SK-N-SH treated with all-trans-retinoic acid at 6 μM for 48 hours (cell line): ENCODE results near the gene PERCC1.

Experiments
- ATAC-seq: fragments of 200-7000 bp; cut with Tn5 transposase; 3 replicates; pipeline ENCODE4 v1.9.1; 2020; ENCODE audit warnings: mild to moderate bottlenecking, moderate library complexity
- ARNTL ChIP-seq: fragments of 450-650 bp; formaldehyde crosslinking; IDR thresholded peaks from 2 replicates; pipeline ENCODE4 v1.5.0; 2020; ENCODE audit warnings: low read depth, mild to moderate bottlenecking, moderate library complexity, borderline replicate concordance
- BACH2 ChIP-seq: fragments of 250-450 bp; sonication (Bioruptor Pico); IDR thresholded peaks from 2 replicates; pipeline ENCODE4 v1.9.0; 2021; ENCODE audit warnings: mild to moderate bottlenecking, borderline replicate concordance
- CSDC2 ChIP-seq: fragments of 250-450 bp; sonication (Bioruptor Pico); IDR thresholded peaks from 2 replicates; pipeline ENCODE4 v1.5.0; 2020; ENCODE audit warnings: mild to moderate bottlenecking, moderate library complexity
- ESRRG ChIP-seq: fragments of 250-450 bp; sonication (Bioruptor Pico); IDR thresholded peaks from 2 replicates; pipeline ENCODE4 v1.6.1; 2021; ENCODE audit warnings: mild to moderate bottlenecking
- GLIS3 ChIP-seq: fragments of 250-450 bp; sonication (Bioruptor Pico); IDR thresholded peaks from 2 replicates; pipeline ENCODE4 v1.5.0; 2020; ENCODE audit warnings: mild to moderate bottlenecking, moderate library complexity
- ISL1 ChIP-seq: fragments of 250-450 bp; sonication (Bioruptor Pico); IDR thresholded peaks from 2 replicates; pipeline ENCODE4 v2.1.2; 2022; ENCODE audit warnings: mild to moderate bottlenecking, moderate library complexity
- OSR1 ChIP-seq: fragments of 250-450 bp; sonication (Bioruptor Pico); IDR thresholded peaks from 2 replicates; pipeline ENCODE4 v1.8.0; 2022; ENCODE audit warnings: moderate library complexity, mild to moderate bottlenecking, inconsistent platforms
- PATZ1 ChIP-seq: fragments of 250-450 bp; sonication (Bioruptor Pico); IDR thresholded peaks from 2 replicates; pipeline ENCODE4 v1.8.0; 2020; ENCODE audit warnings: mild to moderate bottlenecking, moderate library complexity, borderline replicate concordance
- POU6F1 ChIP-seq: fragments of 250-450 bp; sonication (Bioruptor Pico); IDR thresholded peaks from 2 replicates; pipeline ENCODE4 v1.8.0; 2021; ENCODE audit warnings: low read depth, mild to moderate bottlenecking, moderate library complexity, borderline replicate concordance
- PPARA ChIP-seq: fragments of 250-450 bp; sonication (Bioruptor Pico); IDR thresholded peaks from 2 replicates; pipeline ENCODE4 v1.5.0; 2020; ENCODE audit warnings: mild to moderate bottlenecking, borderline replicate concordance
- RARB ChIP-seq: fragments of 250-450 bp; sonication (Bioruptor Pico); IDR thresholded peaks from 2 replicates; pipeline ENCODE4 v1.8.0; 2021; ENCODE audit warnings: mild to moderate bottlenecking, moderate library complexity
- SNAI2 ChIP-seq: fragments of 250-450 bp; sonication (Bioruptor Pico); IDR thresholded peaks from 2 replicates; pipeline ENCODE4 v1.5.0; 2020; ENCODE audit warnings: mild to moderate bottlenecking, moderate library complexity
- TCF4 ChIP-seq: fragments of 250-450 bp; sonication (Bioruptor Pico); IDR thresholded peaks from 2 replicates; pipeline ENCODE4 v1.8.0; 2021; ENCODE audit warnings: mild to moderate bottlenecking, moderate library complexity, borderline replicate concordance
- TOX ChIP-seq: fragments of 250-450 bp; sonication (Bioruptor Pico); IDR thresholded peaks from 2 replicates; pipeline ENCODE4 v1.8.0; 2021; ENCODE audit warnings: mild to moderate bottlenecking, moderate library complexity, borderline replicate concordance
- TSHZ2 ChIP-seq: fragments of 250-450 bp; sonication (Bioruptor Pico); IDR thresholded peaks from 2 replicates; pipeline ENCODE4 v1.5.0; 2020; ENCODE audit warnings: mild to moderate bottlenecking, moderate library complexity
- ZC3H10 ChIP-seq: fragments of 250-450 bp; sonication (Bioruptor Pico); IDR thresholded peaks from 2 replicates; pipeline ENCODE4 v1.5.1; 2021; ENCODE audit warnings: mild to moderate bottlenecking, moderate library complexity
- ZFP3 ChIP-seq: fragments of 250-450 bp; sonication (Bioruptor Pico); IDR thresholded peaks from 2 replicates; pipeline ENCODE4 v1.5.0; 2020; ENCODE audit warnings: mild to moderate bottlenecking, moderate library complexity
- ZFP30 ChIP-seq: fragments of 450-650 bp; formaldehyde crosslinking; IDR thresholded peaks from 2 replicates; pipeline ENCODE4 v1.5.0; 2022; ENCODE audit warnings: mild to moderate bottlenecking, moderate library complexity
- ZNF565 ChIP-seq: fragments of 450-650 bp; formaldehyde crosslinking; conservative IDR thresholded peaks from 2 replicates; pipeline ENCODE4 v1.5.0; 2020; ENCODE audit warnings: low read depth, mild to moderate bottlenecking, moderate library complexity
- ZNF70 ChIP-seq: fragments of 450-650 bp; formaldehyde crosslinking; IDR thresholded peaks from 2 replicates; pipeline ENCODE4 v1.5.0; 2020; ENCODE audit warnings: mild to moderate bottlenecking, moderate library complexity
- ZNF8 ChIP-seq: fragments of 450-650 bp; formaldehyde crosslinking; IDR thresholded peaks from 2 replicates; pipeline ENCODE4 v1.5.0; 2020; ENCODE audit warnings: mild to moderate bottlenecking, moderate library complexity
- TF ChIP-seq, protein P1 (sequence below): fragments of 250-450 bp; sonication (Bioruptor Pico); IDR thresholded peaks from 2 replicates; pipeline ENCODE4 v1.5.1; 2020; ENCODE audit warnings: low read depth, mild to moderate bottlenecking, moderate library complexity
- TF ChIP-seq, protein P2 (sequence below): fragments of 250-450 bp; sonication (Bioruptor Pico); IDR thresholded peaks from 2 replicates; pipeline ENCODE4 v1.5.1; 2021; ENCODE audit warnings: mild to moderate bottlenecking, moderate library complexity

PERCC1 gene

GRCh38 chr16:1401061-1401757, 29.7 kb upstream of the PERCC1 start:
- ATAC-seq: no peak
- TF ChIP-seq ISL1 (CRISPR knock-in tag) (no peak), ZFP30 (CRISPR knock-in tag) (no peak), PATZ1 (no peak), TCF4 (CRISPR knock-in tag) (no peak)

- TF ChIP-seq ZNF70 (CRISPR knock-in tag) (no peak), RARB (CRISPR knock-in tag) (no peak), TOX (CRISPR knock-in tag) (no peak), TCF4 (CRISPR knock-in tag) (no peak), ESRRG (no peak), ZNF565 (CRISPR knock-in tag) (no peak), ZNF8 (CRISPR knock-in tag) (no peak), ZFP30 (CRISPR knock-in tag) (no peak), ISL1 (CRISPR knock-in tag) (no peak), POU6F1 (CRISPR knock-in tag) (no peak), OSR1 (CRISPR knock-in tag) (no peak), TSHZ2 (CRISPR knock-in tag) (no peak)
- TF ChIP-seq, protein P1, sequence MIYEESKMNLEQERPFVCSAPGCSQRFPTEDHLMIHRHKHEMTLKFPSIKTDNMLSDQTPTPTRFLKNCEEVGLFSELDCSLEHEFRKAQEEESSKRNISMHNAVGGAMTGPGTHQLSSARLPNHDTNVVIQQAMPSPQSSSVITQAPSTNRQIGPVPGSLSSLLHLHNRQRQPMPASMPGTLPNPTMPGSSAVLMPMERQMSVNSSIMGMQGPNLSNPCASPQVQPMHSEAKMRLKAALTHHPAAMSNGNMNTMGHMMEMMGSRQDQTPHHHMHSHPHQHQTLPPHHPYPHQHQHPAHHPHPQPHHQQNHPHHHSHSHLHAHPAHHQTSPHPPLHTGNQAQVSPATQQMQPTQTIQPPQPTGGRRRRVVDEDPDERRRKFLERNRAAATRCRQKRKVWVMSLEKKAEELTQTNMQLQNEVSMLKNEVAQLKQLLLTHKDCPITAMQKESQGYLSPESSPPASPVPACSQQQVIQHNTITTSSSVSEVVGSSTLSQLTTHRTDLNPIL: no peak
- TF ChIP-seq, all 23 proteins: peak for 0
- no peak for ATAC-seq
Measured at GRCh38 chr16:1401758-1402154, 29.1 kb upstream of the PERCC1 start.

- TF ChIP-seq PPARA (CRISPR knock-in tag): no peak
- TF ChIP-seq ZFP30 (CRISPR knock-in tag): no peak
- TF ChIP-seq ZNF8 (CRISPR knock-in tag): no peak
- TF ChIP-seq RARB (CRISPR knock-in tag): no peak
- no peak for TF ChIP-seq ZNF70 (CRISPR knock-in tag)
- TF ChIP-seq PATZ1: no peak
- no peak for TF ChIP-seq SNAI2
- no peak for TF ChIP-seq ZFP3
- no peak for TF ChIP-seq BACH2 (CRISPR knock-in tag)
- no peak for TF ChIP-seq ARNTL (CRISPR knock-in tag)
- no peak for TF ChIP-seq ESRRG
- no peak for TF ChIP-seq TOX (CRISPR knock-in tag)
- TF ChIP-seq, protein P2, sequence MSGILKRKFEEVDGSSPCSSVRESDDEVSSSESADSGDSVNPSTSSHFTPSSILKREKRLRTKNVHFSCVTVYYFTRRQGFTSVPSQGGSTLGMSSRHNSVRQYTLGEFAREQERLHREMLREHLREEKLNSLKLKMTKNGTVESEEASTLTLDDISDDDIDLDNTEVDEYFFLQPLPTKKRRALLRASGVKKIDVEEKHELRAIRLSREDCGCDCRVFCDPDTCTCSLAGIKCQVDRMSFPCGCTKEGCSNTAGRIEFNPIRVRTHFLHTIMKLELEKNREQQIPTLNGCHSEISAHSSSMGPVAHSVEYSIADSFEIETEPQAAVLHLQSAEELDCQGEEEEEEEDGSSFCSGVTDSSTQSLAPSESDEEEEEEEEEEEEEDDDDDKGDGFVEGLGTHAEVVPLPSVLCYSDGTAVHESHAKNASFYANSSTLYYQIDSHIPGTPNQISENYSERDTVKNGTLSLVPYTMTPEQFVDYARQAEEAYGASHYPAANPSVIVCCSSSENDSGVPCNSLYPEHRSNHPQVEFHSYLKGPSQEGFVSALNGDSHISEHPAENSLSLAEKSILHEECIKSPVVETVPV (CRISPR knock-in tag): no peak
- TF ChIP-seq CSDC2 (CRISPR knock-in tag): no peak
- TF ChIP-seq OSR1 (CRISPR knock-in tag): no peak
- TF ChIP-seq, protein P1: no peak
- TF ChIP-seq ZNF565 (CRISPR knock-in tag): no peak
- no peak for TF ChIP-seq ZC3H10 (CRISPR knock-in tag)
- TF ChIP-seq GLIS3 (CRISPR knock-in tag): no peak
- no peak for ATAC-seq
Measured at GRCh38 chr16:1403036-1403435, 27.8 kb upstream of the PERCC1 start.
